ENCODE results near the gene IFIT1B. TPM values are rescaled to one million over a fixed set of nuclear protein-coding genes. Genes with fewer than 3 reads are reported as not detected.

IFIT1B gene
- total RNA-seq, 1 experiment from 2014 or later = not detected

DNA sequence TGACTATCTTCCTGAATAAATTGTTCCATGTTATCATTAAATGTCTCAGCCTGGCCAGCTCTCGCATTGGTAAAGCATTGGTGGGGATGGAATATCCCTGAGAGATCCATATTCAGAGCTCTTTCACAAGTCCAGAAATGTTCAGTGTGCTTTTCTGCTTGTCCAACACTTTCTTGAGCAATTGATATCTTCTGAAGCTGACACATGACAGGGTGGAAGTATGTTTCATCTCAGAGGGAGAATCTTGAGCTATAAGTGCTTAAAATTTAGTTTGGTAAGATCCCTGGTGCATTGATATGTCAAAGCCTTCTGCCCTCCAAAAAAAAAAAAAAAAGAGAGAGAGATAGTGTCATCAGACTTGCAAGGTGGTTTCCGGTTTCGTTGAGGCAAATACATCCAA, 42.6 kb upstream of the IFIT1B start:
- Histone ChIP-seq H3K9ac (ENCODE audit: low read length) (no peak overlapping the region), H4K20me1 (ENCODE audit: low read length) (no peaks in the 10 kb centered on the region), H3K36me3 (ENCODE audit: low read depth, low read length) (no peaks in the 10 kb centered on the region; the same call in 1 of the 2 replicates), H3F3A (ENCODE audit: low read length, unreplicated experiment) (no peaks in the 10 kb centered on the region), H3K4me1 (ENCODE audit: insufficient read depth, low read length) (peaks cover 26% of the 10 kb centered on the region), H3K4me3 (ENCODE audit: low read length) (no peak overlapping the region), H3K9me2 (replicated peaks; ENCODE audit: low read length) (no peaks in the 10 kb centered on the region), H3K27ac (ENCODE audit: low read length) (no peak overlapping the region), H3K79me2 (ENCODE audit: low read length) (no peaks in the 10 kb centered on the region), H3K4me2 (ENCODE audit: low read length) (no peak overlapping the region), H3K9me3 (ENCODE audit: low read length) (no peaks in the 10 kb centered on the region), H3K27me3 (ENCODE audit: low read length) (no peaks in the 10 kb centered on the region), H2AFZ (ENCODE audit: low read length) (no peak overlapping the region)
- ATAC-seq (no peak), DNase-seq (no peak)
- intact Hi-C loops (cut with micrococcal nuclease) = no loop called here
- CTCF ChIA-PET = no interaction called here
- POLR2A ChIA-PET (ENCODE audit: unreplicated experiment) = no interaction called here
- BruUV-seq (replicated peaks) = no TSS peak
- TF ChIP-seq EZH2 (IDR thresholded peaks at IDR 0.05; ENCODE audit: low read length, unreplicated experiment) (no peak), EZH2phosphoT487 (IDR thresholded peaks at IDR 0.05; ENCODE audit: borderline replicate concordance, low read length) (no peak)
- TF ChIP-seq, protein P1, sequence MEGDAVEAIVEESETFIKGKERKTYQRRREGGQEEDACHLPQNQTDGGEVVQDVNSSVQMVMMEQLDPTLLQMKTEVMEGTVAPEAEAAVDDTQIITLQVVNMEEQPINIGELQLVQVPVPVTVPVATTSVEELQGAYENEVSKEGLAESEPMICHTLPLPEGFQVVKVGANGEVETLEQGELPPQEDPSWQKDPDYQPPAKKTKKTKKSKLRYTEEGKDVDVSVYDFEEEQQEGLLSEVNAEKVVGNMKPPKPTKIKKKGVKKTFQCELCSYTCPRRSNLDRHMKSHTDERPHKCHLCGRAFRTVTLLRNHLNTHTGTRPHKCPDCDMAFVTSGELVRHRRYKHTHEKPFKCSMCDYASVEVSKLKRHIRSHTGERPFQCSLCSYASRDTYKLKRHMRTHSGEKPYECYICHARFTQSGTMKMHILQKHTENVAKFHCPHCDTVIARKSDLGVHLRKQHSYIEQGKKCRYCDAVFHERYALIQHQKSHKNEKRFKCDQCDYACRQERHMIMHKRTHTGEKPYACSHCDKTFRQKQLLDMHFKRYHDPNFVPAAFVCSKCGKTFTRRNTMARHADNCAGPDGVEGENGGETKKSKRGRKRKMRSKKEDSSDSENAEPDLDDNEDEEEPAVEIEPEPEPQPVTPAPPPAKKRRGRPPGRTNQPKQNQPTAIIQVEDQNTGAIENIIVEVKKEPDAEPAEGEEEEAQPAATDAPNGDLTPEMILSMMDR (conservative IDR thresholded peaks at IDR 0.05; ENCODE audit: low read depth, low read length) = no peak

DNA sequence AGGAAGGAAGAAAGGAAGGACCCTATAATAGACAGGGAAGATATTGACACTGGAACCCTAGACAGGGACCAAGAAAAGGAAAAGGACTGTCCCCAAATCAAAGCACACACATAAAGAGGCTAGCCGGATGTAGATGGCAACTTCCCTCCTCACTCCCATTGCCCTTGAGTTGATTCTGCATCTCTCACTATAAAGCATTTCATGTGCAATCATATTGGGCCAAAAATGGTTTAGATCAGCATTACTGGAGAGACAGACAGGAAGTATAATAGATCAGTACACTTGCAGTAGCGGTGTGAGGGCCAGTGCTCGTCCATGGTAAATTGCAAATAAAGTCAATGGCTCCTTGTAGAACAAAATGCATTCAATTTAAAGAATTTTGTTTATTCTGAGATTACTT, 41.6 kb upstream of the IFIT1B start:
- no peaks in the 10 kb centered on the region for H3K27me3 ChIP-seq (ENCODE audit: low read length)
- no peak overlapping the region for H3K27ac ChIP-seq (ENCODE audit: low read length)
- H2AFZ ChIP-seq (ENCODE audit: low read length) = no peak overlapping the region
- H3K36me3 ChIP-seq (ENCODE audit: low read depth, low read length) = no peaks in the 10 kb centered on the region; the same call in 1 of the 2 replicates
- H3K4me3 ChIP-seq (ENCODE audit: low read length) = no peak overlapping the region
- POLR2A ChIA-PET (ENCODE audit: unreplicated experiment) = no interaction called here
- DNase-seq (no peak), ATAC-seq (no peak)
- H3K9me3 ChIP-seq (ENCODE audit: low read length) = no peaks in the 10 kb centered on the region
- H3K4me2 ChIP-seq (ENCODE audit: low read length) = no peak overlapping the region
- CTCF ChIA-PET = no interaction called here
- H3K9ac ChIP-seq (ENCODE audit: low read length) = no peak overlapping the region
- H3K4me1 ChIP-seq (ENCODE audit: insufficient read depth, low read length) = peaks cover 20% of the 10 kb centered on the region
- no peaks in the 10 kb centered on the region for H3K9me2 ChIP-seq (replicated peaks; ENCODE audit: low read length)
- no TSS peak for BruUV-seq (replicated peaks)
- H3K79me2 ChIP-seq (ENCODE audit: low read length) = no peaks in the 10 kb centered on the region
- TF ChIP-seq, protein P1 (conservative IDR thresholded peaks at IDR 0.05; ENCODE audit: low read depth, low read length) = no peak
- TF ChIP-seq EZH2phosphoT487 (IDR thresholded peaks at IDR 0.05; ENCODE audit: borderline replicate concordance, low read length) = no peak
- TF ChIP-seq EZH2 (IDR thresholded peaks at IDR 0.05; ENCODE audit: low read length, unreplicated experiment) = no peak
- intact Hi-C loops (cut with micrococcal nuclease) = no loop called here
- no peaks in the 10 kb centered on the region for H3F3A ChIP-seq (ENCODE audit: low read length, unreplicated experiment)
- H4K20me1 ChIP-seq (ENCODE audit: low read length) = no peaks in the 10 kb centered on the region

DNA sequence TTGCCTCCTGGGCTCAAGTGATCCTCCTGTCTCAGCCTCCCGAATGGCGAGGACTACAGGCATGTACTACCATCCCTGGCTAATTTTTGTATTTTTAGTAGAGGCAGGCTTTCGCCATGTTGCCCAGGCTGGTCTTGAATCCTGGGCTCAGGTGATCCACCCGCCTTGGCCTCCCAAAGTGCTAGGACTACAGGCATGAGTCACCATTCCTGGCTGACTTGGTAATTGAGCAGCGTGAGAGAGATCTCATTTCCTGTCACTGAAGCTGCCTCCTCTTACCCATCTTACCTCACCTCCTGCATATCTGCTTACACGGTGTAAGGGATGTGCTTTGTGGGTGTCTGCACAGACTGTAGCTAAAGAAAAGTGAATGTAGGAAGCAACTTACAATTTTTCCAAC, 40.4 kb upstream of the IFIT1B start:
- Histone ChIP-seq H3K9ac (ENCODE audit: low read length) (no peak overlapping the region), H3K27ac (ENCODE audit: low read length) (no peak overlapping the region), H3K36me3 (ENCODE audit: low read depth, low read length) (no peaks in the 10 kb centered on the region; the same call in 1 of the 2 replicates), H3K4me3 (ENCODE audit: low read length) (no peak overlapping the region), H3K27me3 (ENCODE audit: low read length) (no peaks in the 10 kb centered on the region), H3F3A (ENCODE audit: low read length, unreplicated experiment) (no peaks in the 10 kb centered on the region), H2AFZ (ENCODE audit: low read length) (no peak overlapping the region), H3K9me2 (replicated peaks; ENCODE audit: low read length) (no peaks in the 10 kb centered on the region), H3K9me3 (ENCODE audit: low read length) (no peaks in the 10 kb centered on the region), H3K4me2 (ENCODE audit: low read length) (no peak overlapping the region), H3K4me1 (ENCODE audit: insufficient read depth, low read length) (peaks cover 15% of the 10 kb centered on the region), H3K79me2 (ENCODE audit: low read length) (no peaks in the 10 kb centered on the region), H4K20me1 (ENCODE audit: low read length) (no peaks in the 10 kb centered on the region)
- ChIA-PET CTCF (no interaction called here), POLR2A (ENCODE audit: unreplicated experiment) (no interaction called here)
- intact Hi-C loops (cut with micrococcal nuclease) = no loop called here
- no peak for DNase-seq
- no peak for TF ChIP-seq EZH2 (IDR thresholded peaks at IDR 0.05; ENCODE audit: low read length, unreplicated experiment)
- TF ChIP-seq, protein P1 (conservative IDR thresholded peaks at IDR 0.05; ENCODE audit: low read depth, low read length) = no peak
- no peak for TF ChIP-seq EZH2phosphoT487 (IDR thresholded peaks at IDR 0.05; ENCODE audit: borderline replicate concordance, low read length)
- BruUV-seq (replicated peaks) = no TSS peak
- no peak; the same call in 1 of the 2 replicates for ATAC-seq
